ENCODE data around the gene CSF2RB.

Gene CSF2RB

DNA sequence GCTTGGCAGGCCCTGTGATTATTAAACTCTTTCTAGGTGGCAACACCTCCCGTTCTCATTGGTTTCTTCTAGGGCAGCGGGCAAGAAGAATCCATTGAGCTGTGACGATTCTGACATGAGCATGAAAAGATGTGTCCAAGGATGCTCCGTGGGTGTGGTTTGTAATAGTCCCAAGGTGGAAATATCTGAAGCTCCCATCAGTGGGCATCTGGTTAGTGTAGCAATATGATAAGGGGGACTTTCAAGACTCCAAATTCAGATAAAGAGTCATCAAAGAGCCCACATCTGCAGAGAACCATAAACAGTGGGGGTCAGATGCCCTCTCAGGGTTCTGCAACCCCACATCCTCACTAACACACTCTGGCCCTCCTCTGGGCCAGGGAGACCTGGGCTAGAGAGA, 63.2 kb downstream of the CSF2RB start:
- Histone ChIP-seq H3K4me3 (ENCODE audit: low read depth, low read length) (no peak overlapping the region), H3K79me2 (ENCODE audit: control insufficient read depth, insufficient read depth, low read length, unreplicated experiment) (no peaks in the 10 kb centered on the region), H3K4me1 (ENCODE audit: control insufficient read depth, insufficient read depth, low read length, unreplicated experiment) (no peaks in the 10 kb centered on the region), H3K27me3 (ENCODE audit: insufficient read depth, low read length) (no peaks in the 10 kb centered on the region), H3K27ac (ENCODE audit: low read depth, low read length) (no peak overlapping the region), H3K36me3 (ENCODE audit: insufficient read depth, low read length) (no peaks in the 10 kb centered on the region), H2AFZ (ENCODE audit: low read length, unreplicated experiment) (no peak overlapping the region)

DNA sequence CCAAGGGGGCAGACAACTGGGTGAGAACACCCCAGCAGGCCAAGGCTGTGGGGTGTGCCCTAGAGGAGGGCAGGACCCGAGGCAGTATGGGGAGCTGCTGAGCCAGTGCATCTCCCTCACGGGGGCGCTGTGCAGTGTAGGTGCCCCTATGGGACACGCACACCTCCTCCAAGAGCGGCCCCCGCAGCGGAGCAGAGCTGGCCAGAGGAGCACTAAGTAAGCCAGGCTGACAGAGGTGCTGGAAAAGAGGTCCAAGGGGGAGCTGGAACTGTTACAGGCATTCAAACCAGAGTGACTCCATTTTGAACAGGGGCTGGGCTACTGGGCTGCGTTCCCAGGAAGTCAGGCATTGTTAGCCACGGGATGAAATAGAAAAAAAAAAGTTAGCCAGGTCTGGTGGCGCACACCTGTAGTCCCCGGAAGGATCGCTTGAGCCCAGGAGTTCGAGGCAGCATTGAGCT, 64.0 kb downstream of the CSF2RB start:
- H3K27me3 ChIP-seq (ENCODE audit: insufficient read depth, low read length), result no peaks in the 10 kb centered on the region
- no peak overlapping the region for H3K27ac ChIP-seq (ENCODE audit: low read depth, low read length)
- H3K4me3 ChIP-seq (ENCODE audit: low read depth, low read length), result peak overlapping the region; percentile 74
- no peaks in the 10 kb centered on the region for H3K4me1 ChIP-seq (ENCODE audit: control insufficient read depth, insufficient read depth, low read length, unreplicated experiment)
- no peaks in the 10 kb centered on the region for H3K36me3 ChIP-seq (ENCODE audit: insufficient read depth, low read length)
- H2AFZ ChIP-seq (ENCODE audit: low read length, unreplicated experiment), result peak overlapping the region; percentile 97
- H3K79me2 ChIP-seq (ENCODE audit: control insufficient read depth, insufficient read depth, low read length, unreplicated experiment), result no peaks in the 10 kb centered on the region

DNA sequence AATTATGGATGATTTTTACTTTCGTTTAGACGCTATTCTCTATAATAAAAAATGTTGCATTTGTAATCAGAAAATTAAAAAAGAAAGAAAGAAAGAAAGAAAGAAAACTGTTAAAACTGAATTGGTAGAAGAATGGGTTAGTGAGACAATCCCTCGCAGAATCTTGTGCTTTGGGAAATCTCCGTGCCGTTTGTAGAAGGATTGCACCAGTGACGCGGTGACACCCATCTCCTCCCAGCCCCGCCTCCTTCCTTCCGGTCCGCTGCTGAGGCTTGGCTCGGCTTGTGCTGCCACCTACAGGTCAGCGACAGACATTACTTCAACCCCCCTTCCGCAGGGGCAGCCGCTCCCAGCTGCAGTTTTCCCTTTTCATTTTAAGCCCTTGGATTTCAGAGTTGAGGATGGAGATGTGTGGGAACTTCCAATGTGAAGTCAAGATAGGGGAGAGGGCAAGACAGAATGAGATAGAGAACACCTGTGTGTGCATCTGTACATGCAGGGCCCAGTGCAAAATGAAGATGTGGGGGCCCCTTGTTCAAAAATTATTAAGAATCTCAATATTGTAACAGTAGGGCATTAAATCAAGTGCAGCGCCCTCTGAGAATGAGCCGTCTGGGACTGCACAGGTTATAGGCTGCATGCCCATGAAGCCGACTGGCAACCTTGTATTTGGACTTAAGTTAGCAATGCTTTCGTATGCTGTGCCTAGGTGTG, 64.7 kb downstream of the CSF2RB start:
- no peaks in the 10 kb centered on the region for H3K27me3 ChIP-seq (ENCODE audit: insufficient read depth, low read length)
- H3K36me3 ChIP-seq (ENCODE audit: insufficient read depth, low read length), result no peaks in the 10 kb centered on the region
- H3K4me3 ChIP-seq (ENCODE audit: low read depth, low read length), result peak overlapping the region; percentile 74
- H3K79me2 ChIP-seq (ENCODE audit: control insufficient read depth, insufficient read depth, low read length, unreplicated experiment), result no peaks in the 10 kb centered on the region
- peak overlapping the region; percentile 97 for H2AFZ ChIP-seq (ENCODE audit: low read length, unreplicated experiment)
- H3K4me1 ChIP-seq (ENCODE audit: control insufficient read depth, insufficient read depth, low read length, unreplicated experiment), result no peaks in the 10 kb centered on the region
- no peak overlapping the region for H3K27ac ChIP-seq (ENCODE audit: low read depth, low read length)

DNA sequence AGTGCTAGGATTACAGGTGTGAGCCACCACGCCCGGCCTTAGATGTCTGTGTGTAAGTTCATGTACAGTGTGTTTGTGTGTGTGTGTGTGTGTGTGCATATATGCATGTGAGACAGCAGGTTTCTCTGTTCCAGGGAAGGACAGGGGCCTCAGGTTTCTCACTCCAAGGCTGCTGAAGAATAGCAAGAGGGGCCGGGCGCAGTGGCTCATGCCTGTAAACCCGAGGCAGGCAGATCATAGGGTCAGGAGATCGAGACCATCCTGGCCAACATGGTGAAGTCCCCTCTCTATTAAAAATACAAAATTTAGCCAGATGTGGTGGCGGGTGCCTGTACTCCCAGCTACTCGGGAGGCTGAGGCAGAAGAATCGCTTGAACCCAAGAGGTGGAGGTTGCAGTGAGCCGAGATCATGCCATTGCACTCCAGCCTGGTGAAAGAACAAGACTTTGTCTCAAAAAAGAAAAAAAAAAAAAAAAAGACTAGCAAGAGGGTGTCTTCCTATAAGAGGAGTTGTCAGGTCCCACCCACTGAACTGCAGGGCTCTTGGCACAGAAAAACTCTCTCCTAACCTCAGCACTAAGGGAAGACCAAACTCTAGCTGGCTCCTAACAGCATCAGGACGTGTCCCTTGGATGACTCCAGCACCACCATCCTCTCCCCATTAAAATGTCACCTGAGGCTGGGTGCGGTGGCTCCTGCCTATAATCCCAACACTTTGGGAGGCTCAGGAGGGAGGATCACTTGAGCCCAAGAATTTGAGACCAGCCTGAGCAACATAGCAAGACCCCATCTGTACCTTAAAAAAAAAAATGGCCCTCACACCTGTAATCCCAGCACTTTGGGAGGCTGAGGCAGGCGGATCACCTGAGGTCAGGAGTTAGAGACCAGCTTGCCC, 65.8 kb downstream of the CSF2RB start:
- Histone ChIP-seq H3K4me1 (ENCODE audit: control insufficient read depth, insufficient read depth, low read length, unreplicated experiment) (no peaks in the 10 kb centered on the region), H2AFZ (ENCODE audit: low read length, unreplicated experiment) (no peak overlapping the region), H3K27me3 (ENCODE audit: insufficient read depth, low read length) (no peaks in the 10 kb centered on the region), H3K36me3 (ENCODE audit: insufficient read depth, low read length) (no peaks in the 10 kb centered on the region), H3K27ac (ENCODE audit: low read depth, low read length) (no peak overlapping the region), H3K4me3 (ENCODE audit: low read depth, low read length) (no peak overlapping the region), H3K79me2 (ENCODE audit: control insufficient read depth, insufficient read depth, low read length, unreplicated experiment) (no peaks in the 10 kb centered on the region)

DNA sequence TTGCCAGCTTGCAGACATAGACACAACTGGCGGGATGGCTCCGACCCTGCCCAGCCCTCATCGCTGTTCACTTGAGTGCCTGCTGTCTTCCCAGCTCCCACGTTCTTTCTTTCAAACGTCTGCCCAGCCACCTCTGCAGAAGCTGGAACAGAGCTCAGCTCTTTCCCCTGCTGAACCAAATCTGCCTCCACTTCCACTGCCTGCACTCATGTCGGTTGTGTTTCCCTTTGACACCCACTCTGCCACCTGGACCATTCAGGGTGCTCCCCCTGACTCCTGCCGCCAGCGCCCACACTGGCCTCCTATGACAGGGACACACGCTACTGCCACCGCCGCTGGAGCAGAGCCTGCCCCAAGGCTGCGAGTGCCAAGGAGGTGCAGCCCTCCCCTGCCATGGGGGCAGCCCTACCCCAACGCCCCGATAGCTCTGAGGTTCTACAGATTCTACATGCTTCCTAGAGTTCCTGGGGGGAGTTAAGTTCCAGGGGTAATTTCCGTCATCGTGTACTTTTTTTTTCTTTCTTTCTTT, 67.9 kb downstream of the CSF2RB start:
- Histone ChIP-seq H2AFZ (ENCODE audit: low read length, unreplicated experiment) (no peak overlapping the region), H3K36me3 (ENCODE audit: insufficient read depth, low read length) (no peaks in the 10 kb centered on the region), H3K4me3 (ENCODE audit: low read depth, low read length) (no peak overlapping the region), H3K27ac (ENCODE audit: low read depth, low read length) (no peak overlapping the region), H3K4me1 (ENCODE audit: control insufficient read depth, insufficient read depth, low read length, unreplicated experiment) (no peaks in the 10 kb centered on the region), H3K27me3 (ENCODE audit: insufficient read depth, low read length) (no peaks in the 10 kb centered on the region), H3K79me2 (ENCODE audit: control insufficient read depth, insufficient read depth, low read length, unreplicated experiment) (no peaks in the 10 kb centered on the region)

- no peak overlapping the region for H2AFZ ChIP-seq (ENCODE audit: low read length, unreplicated experiment)
- H3K4me1 ChIP-seq (ENCODE audit: control insufficient read depth, insufficient read depth, low read length, unreplicated experiment), result no peaks in the 10 kb centered on the region
- no peak overlapping the region for H3K4me3 ChIP-seq (ENCODE audit: low read depth, low read length)
- no peak overlapping the region for H3K27ac ChIP-seq (ENCODE audit: low read depth, low read length)
- H3K27me3 ChIP-seq (ENCODE audit: insufficient read depth, low read length), result no peaks in the 10 kb centered on the region
- H3K79me2 ChIP-seq (ENCODE audit: control insufficient read depth, insufficient read depth, low read length, unreplicated experiment), result no peaks in the 10 kb centered on the region
- no peaks in the 10 kb centered on the region for H3K36me3 ChIP-seq (ENCODE audit: insufficient read depth, low read length)
Observed at GRCh38 chr22:36982136-36982535, 68.7 kb downstream of the CSF2RB start.

DNA sequence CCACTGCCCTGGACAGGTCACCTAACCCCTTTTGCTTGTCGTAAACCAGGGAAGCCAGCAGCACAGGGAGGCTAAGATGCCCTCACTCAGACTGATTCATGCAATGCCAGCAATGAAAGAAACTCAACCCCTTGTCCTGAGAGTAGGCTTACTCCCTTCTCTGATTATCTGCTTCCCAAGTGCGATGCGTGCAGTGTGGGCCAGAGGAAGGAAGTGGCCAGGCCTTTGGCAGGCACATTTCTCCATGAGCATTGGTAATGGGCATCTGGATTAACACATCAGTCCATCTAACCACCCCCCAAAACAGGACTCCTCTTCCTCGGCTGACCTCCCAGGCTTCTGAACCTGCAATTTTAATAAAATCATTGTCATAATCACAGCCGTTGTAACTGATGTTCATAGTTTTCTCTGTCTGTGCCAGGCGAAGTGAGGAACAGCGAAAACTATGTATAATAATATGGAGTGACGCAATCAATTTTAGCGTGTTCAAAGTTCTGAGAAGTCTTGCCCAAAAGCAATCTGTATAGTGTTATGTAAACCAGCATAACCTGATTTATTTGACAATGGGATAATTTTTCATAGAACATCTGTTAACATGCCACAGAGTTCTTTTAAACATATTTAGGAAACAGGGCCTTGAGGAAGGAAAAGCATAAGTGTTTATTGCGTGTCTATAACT, 71.9 kb downstream of the CSF2RB start:
- Histone ChIP-seq H3K27me3 (ENCODE audit: insufficient read depth, low read length) (peaks cover 17% of the 10 kb centered on the region; the same call in 1 of the 2 replicates), H3K4me1 (ENCODE audit: control insufficient read depth, insufficient read depth, low read length, unreplicated experiment) (no peaks in the 10 kb centered on the region), H2AFZ (ENCODE audit: low read length, unreplicated experiment) (no peak overlapping the region), H3K36me3 (ENCODE audit: insufficient read depth, low read length) (no peaks in the 10 kb centered on the region), H3K27ac (ENCODE audit: low read depth, low read length) (no peak overlapping the region), H3K4me3 (ENCODE audit: low read depth, low read length) (no peak overlapping the region), H3K79me2 (ENCODE audit: control insufficient read depth, insufficient read depth, low read length, unreplicated experiment) (no peaks in the 10 kb centered on the region)

DNA sequence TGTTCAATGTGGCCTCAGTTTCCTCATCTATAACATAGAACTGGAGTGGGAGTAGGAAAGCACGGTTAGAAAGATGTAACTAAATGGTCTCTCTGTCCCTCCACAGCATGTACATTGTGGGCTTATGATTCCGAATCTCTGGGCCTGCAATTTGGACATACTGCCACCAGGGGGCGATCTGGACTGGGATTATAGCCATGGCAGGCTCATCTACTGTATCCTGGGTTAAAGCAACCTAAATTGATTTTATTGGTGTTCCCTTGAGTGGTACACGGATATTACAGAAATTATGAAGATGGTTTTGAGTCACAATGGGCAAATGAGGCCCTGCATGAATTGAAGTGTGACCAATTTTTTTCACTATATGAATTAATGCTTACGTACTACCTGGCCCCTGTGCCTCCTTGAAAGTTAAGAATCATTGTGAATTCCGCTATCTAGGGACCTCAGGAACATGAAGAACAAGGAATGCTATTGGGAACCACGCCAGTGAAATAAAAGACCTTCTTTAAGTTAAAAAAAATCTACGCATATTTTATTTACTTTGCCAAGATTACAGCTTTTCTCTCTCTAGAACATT, 72.9 kb downstream of the CSF2RB start:
- no peak overlapping the region for H3K27ac ChIP-seq (ENCODE audit: low read depth, low read length)
- H3K27me3 ChIP-seq (ENCODE audit: insufficient read depth, low read length), result peaks cover 27% of the 10 kb centered on the region; the same call in 1 of the 2 replicates

DNA sequence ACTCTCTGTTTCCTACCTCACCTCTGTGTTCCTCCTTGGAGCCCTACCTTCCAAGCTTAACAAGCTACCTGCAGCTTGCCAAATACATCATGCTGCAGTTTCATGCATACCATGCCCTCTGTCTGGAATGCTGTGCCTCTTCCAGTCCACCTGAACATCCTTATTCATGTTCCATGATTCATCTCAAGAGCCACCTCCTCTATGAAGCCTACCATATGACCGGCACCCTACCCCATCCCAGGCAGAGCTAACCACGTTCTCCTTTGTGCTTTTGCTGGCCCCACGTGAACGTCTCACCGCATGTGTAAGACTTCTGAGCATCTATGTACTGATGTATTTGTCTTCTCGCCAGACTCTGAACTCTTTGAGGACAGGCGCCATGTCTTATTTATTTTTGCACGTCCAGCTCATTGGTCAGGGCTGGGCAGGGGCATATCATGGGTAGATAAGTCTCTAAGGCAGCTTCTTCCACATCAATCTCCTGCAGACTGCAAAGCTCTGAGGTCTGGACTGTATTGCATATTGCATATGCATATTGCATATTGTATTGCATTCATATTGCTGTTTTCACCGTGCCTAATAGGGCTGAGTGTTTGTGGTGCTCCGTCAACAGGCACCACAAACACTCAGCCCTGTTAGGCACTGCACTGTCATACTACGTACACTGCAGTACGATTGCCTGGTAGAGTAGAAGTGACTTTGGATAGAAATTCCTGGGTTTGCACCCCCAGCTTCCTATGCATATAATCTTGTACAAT, 74.8 kb downstream of the CSF2RB start:
- Histone ChIP-seq H3K27me3 (ENCODE audit: insufficient read depth, low read length) (peaks cover 31% of the 10 kb centered on the region; the same call in 1 of the 2 replicates), H3K36me3 (ENCODE audit: insufficient read depth, low read length) (no peaks in the 10 kb centered on the region), H3K79me2 (ENCODE audit: control insufficient read depth, insufficient read depth, low read length, unreplicated experiment) (no peaks in the 10 kb centered on the region), H3K4me1 (ENCODE audit: control insufficient read depth, insufficient read depth, low read length, unreplicated experiment) (no peaks in the 10 kb centered on the region), H3K4me3 (ENCODE audit: low read depth, low read length) (no peak overlapping the region), H2AFZ (ENCODE audit: low read length, unreplicated experiment) (no peak overlapping the region), H3K27ac (ENCODE audit: low read depth, low read length) (no peak overlapping the region)

More for the DNA sequence above, 72.9 kb downstream of the CSF2RB start:
- no peaks in the 10 kb centered on the region for H3K79me2 ChIP-seq (ENCODE audit: control insufficient read depth, insufficient read depth, low read length, unreplicated experiment)
- H3K4me3 ChIP-seq (ENCODE audit: low read depth, low read length), result no peak overlapping the region
- no peak overlapping the region for H2AFZ ChIP-seq (ENCODE audit: low read length, unreplicated experiment)
- no peaks in the 10 kb centered on the region for H3K4me1 ChIP-seq (ENCODE audit: control insufficient read depth, insufficient read depth, low read length, unreplicated experiment)
- H3K36me3 ChIP-seq (ENCODE audit: insufficient read depth, low read length), result no peaks in the 10 kb centered on the region
